HepG2 (cell line): Measurements from ENCODE around the gene LMNA. TPM values are rescaled to one million over a fixed set of nuclear protein-coding genes. Genes with fewer than 3 reads are reported as not detected.
A peak's percentile ranks its signal among the peaks of the same experiment; 100 is the strongest.

ENCODE experiments used
- ETV6 ChIP-seq: sonication (generic); formaldehyde crosslinking; conservative IDR thresholded peaks from 2 replicates; pipeline ENCODE4 v1.4.0; 2020; ENCODE audit warnings: missing genetic modification reagents
- FIP1L1 ChIP-seq: fragments of 200-400 bp; formaldehyde crosslinking; IDR thresholded peaks from 2 replicates; pipeline ENCODE4 v1.6.1; 2018; ENCODE audit warnings: low read depth, mild to moderate bottlenecking, low read length, moderate library complexity, borderline replicate concordance; ENCODE audit not compliant: insufficient read depth
- HNF1B ChIP-seq: sonication (generic); formaldehyde crosslinking; IDR thresholded peaks from 2 replicates; pipeline ENCODE4 v1.5.1; 2020; ENCODE audit warnings: mild to moderate bottlenecking, moderate library complexity, missing genetic modification reagents
- KDM4B ChIP-seq: sonication (generic); formaldehyde crosslinking; IDR thresholded peaks from 2 replicates; pipeline ENCODE4 v1.4.0; 2020; ENCODE audit warnings: missing genetic modification reagents
- KDM6A ChIP-seq: IDR thresholded peaks from 2 replicates; pipeline ENCODE4 v1.6.1; 2016; ENCODE audit warnings: low read depth
- NFYC ChIP-seq: IDR thresholded peaks from 2 replicates; pipeline ENCODE4 v1.6.1; 2016; ENCODE audit warnings: missing genetic modification reagents, missing compliant biosample characterization
- SP5 ChIP-seq: IDR thresholded peaks from 2 replicates; pipeline ENCODE4 v1.6.1; 2016; ENCODE audit warnings: low read depth, borderline replicate concordance
- TBX2 ChIP-seq: sonication (generic); formaldehyde crosslinking; IDR thresholded peaks from 2 replicates; pipeline ENCODE4 v1.5.0; 2020; ENCODE audit warnings: missing genetic modification reagents, mild to moderate bottlenecking, borderline replicate concordance
- TRIM24 ChIP-seq: sonication (generic); formaldehyde crosslinking; IDR thresholded peaks from 2 replicates; pipeline ENCODE4 v1.8.0; 2022; ENCODE audit warnings: mild to moderate bottlenecking, missing genetic modification reagents
- ZNF280B ChIP-seq: sonication (generic); formaldehyde crosslinking; IDR thresholded peaks from 2 replicates; pipeline ENCODE4 v1.5.0; 2020; ENCODE audit warnings: missing genetic modification reagents, mild to moderate bottlenecking, borderline replicate concordance
- ZNF44 ChIP-seq: sonication (generic); formaldehyde crosslinking; IDR thresholded peaks from 2 replicates; pipeline ENCODE4 v1.5.1; 2020; ENCODE audit warnings: mild to moderate bottlenecking, missing genetic modification reagents
- ZNF580 ChIP-seq: IDR thresholded peaks from 2 replicates; pipeline ENCODE4 v1.6.1; 2016; ENCODE audit warnings: low read depth, borderline replicate concordance
- polyA plus RNA-seq, 8 experiments: library from polyadenylated mRNA; depleted of rRNA in 3 of 8; stranded (reverse) in 7 of 8; unstranded in 1 of 8; fragments of >200 nt; fragmentation: Illumina TruSeq in 4 of 8; extraction: Trizol in 4 of 8; gene quantifications; 2 replicates each; pipeline versions ENCODE4 v1.2.1 to v1.2.3, GENCODE V29; 2011 to 2016; ENCODE audit warnings: low read depth in 4 of 8, missing spikeins in 1 of 8, mixed read lengths in 1 of 8; ENCODE audit not compliant: insufficient read depth in 1 of 8
- total RNA-seq, 5 experiments: library from RNA; depleted of rRNA; stranded (reverse); fragments of >200 nt; fragmentation: Illumina TruSeq; extraction: Trizol; gene quantifications; 2 replicates each; pipeline ENCODE4 v1.2.3, GENCODE V29; 2016; ENCODE audit warnings: low read depth in 1 of 5
- TF ChIP-seq, protein P1 (sequence below): sonication (generic); formaldehyde crosslinking; IDR thresholded peaks from 2 replicates; pipeline ENCODE4 v1.4.0; 2020; ENCODE audit warnings: missing genetic modification reagents
- TF ChIP-seq, protein P2 (sequence below), 2 experiments: sonication (generic) in 1 of 2; formaldehyde crosslinking in 1 of 2; IDR thresholded peaks; 2 replicates each; pipeline versions ENCODE4 v1.4.0 to v1.6.1; 2018 to 2020; ENCODE audit warnings: missing genetic modification reagents in 2 of 2, borderline replicate concordance in 1 of 2, low read depth in 1 of 2, mild to moderate bottlenecking in 1 of 2, missing biosample characterization in 1 of 2
- TF ChIP-seq, protein P3 (sequence below): sonication (generic); formaldehyde crosslinking; conservative IDR thresholded peaks from 2 replicates; pipeline ENCODE4 v1.8.0; 2022; ENCODE audit warnings: mild to moderate bottlenecking, moderate library complexity, missing genetic modification reagents
- TF ChIP-seq, protein P4 (sequence below): sonication (generic); formaldehyde crosslinking; IDR thresholded peaks from 2 replicates; pipeline ENCODE4 v1.4.0; 2020; ENCODE audit warnings: missing genetic modification reagents, low read depth, mild to moderate bottlenecking, borderline replicate concordance

Gene LMNA
- total and polyA plus RNA-seq, 2 of the 13 experiments (the other 11 are each of a cell fraction or from before 2014, with no cell fraction given), result 107 to 225 TPM

DNA sequence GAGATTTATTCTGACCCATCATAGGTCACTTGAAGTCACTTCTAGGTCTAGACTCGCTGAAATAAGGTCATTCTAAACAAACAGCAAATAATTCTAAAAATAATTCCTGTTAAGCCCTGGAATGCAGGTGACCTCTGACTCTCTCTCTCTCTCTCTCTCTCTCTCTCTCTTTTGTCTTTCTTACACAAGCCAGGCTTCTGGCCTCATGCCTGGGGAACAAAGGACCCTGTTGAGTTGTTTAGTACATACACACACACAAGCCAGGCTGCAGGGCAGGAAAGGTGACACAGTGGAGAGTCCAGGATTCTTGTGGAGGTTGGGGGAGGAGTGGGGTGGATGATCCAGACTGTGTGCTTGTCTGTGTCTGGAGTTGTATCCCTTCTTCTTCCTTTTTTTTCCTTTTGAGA is 28.3 kb upstream of the LMNA start (continued):
- TF ChIP-seq, protein P1, sequence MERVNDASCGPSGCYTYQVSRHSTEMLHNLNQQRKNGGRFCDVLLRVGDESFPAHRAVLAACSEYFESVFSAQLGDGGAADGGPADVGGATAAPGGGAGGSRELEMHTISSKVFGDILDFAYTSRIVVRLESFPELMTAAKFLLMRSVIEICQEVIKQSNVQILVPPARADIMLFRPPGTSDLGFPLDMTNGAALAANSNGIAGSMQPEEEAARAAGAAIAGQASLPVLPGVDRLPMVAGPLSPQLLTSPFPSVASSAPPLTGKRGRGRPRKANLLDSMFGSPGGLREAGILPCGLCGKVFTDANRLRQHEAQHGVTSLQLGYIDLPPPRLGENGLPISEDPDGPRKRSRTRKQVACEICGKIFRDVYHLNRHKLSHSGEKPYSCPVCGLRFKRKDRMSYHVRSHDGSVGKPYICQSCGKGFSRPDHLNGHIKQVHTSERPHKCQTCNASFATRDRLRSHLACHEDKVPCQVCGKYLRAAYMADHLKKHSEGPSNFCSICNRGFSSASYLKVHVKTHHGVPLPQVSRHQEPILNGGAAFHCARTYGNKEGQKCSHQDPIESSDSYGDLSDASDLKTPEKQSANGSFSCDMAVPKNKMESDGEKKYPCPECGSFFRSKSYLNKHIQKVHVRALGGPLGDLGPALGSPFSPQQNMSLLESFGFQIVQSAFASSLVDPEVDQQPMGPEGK (CRISPR knock-in tag), result peak; percentile 91
- TF ChIP-seq KDM6A (CRISPR knock-in tag) (peak; percentile 90), ETV6 (CRISPR knock-in tag) (0 out of 2 replicates have a peak, but pooled peaks have one; percentile 59), SP5 (peak; percentile 84; the same call in 1 of the 2 replicates), TRIM24 (0 out of 2 replicates have a peak, but pooled peaks have one; percentile 59), KDM4B (CRISPR knock-in tag) (0 out of 2 replicates have a peak, but pooled peaks have one; percentile 23), ZNF580 (CRISPR knock-in tag) (peak; percentile 74; the same call in 1 of the 2 replicates), ZNF280B (CRISPR knock-in tag) (no peak), HNF1B (CRISPR knock-in tag) (peak; percentile 90), TBX2 (CRISPR knock-in tag) (peak; percentile 93), NFYC (CRISPR knock-in tag) (no peak), FIP1L1 (no peak), ZNF44 (CRISPR knock-in tag) (peak; percentile 70; the same call in 1 of the 2 replicates)
- TF ChIP-seq, protein P2, sequence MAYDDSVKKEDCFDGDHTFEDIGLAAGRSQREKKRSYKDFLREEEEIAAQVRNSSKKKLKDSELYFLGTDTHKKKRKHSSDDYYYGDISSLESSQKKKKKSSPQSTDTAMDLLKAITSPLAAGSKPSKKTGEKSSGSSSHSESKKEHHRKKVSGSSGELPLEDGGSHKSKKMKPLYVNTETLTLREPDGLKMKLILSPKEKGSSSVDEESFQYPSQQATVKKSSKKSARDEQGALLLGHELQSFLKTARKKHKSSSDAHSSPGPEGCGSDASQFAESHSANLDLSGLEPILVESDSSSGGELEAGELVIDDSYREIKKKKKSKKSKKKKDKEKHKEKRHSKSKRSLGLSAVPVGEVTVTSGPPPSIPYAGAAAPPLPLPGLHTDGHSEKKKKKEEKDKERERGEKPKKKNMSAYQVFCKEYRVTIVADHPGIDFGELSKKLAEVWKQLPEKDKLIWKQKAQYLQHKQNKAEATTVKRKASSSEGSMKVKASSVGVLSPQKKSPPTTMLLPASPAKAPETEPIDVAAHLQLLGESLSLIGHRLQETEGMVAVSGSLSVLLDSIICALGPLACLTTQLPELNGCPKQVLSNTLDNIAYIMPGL (CRISPR knock-in tag; IDR thresholded peaks at IDR 0.05; ENCODE audit: borderline replicate concordance in 1 of 2, low read depth in 1 of 2), result peak in 1 of 2 experiments; percentile 60; a peak in 1 of 4 replicates
- TF ChIP-seq, protein P3, sequence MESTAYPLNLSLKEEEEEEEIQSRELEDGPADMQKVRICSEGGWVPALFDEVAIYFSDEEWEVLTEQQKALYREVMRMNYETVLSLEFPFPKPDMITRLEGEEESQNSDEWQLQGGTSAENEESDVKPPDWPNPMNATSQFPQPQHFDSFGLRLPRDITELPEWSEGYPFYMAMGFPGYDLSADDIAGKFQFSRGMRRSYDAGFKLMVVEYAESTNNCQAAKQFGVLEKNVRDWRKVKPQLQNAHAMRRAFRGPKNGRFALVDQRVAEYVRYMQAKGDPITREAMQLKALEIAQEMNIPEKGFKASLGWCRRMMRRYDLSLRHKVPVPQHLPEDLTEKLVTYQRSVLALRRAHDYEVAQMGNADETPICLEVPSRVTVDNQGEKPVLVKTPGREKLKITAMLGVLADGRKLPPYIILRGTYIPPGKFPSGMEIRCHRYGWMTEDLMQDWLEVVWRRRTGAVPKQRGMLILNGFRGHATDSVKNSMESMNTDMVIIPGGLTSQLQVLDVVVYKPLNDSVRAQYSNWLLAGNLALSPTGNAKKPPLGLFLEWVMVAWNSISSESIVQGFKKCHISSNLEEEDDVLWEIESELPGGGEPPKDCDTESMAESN (CRISPR knock-in tag), result 0 out of 2 replicates have a peak, but pooled peaks have one; percentile 66
- TF ChIP-seq, protein P4, sequence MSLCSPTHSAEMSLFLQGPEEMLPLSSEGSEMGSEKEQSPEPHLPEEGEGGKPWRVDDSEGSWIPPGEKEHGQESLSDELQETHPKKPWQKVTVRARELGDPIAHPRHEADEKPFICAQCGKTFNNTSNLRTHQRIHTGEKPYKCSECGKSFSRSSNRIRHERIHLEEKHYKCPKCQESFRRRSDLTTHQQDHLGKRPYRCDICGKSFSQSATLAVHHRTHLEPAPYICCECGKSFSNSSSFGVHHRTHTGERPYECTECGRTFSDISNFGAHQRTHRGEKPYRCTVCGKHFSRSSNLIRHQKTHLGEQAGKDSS (CRISPR knock-in tag), result peak; percentile 50; the same call in 1 of the 2 replicates
